GM12875 (cell line): ENCODE measurements around the gene P2RX1.

Source experiments
- H3K4me3 ChIP-seq: one replicate; pipeline ENCODE4 v1.5.1; 2011; ENCODE audit warnings: low read depth, low read length, control low read depth
- TF ChIP-seq, protein P1 (sequence below): IDR thresholded peaks from 2 replicates; pipeline ENCODE4 v1.5.1; 2011; ENCODE audit warnings: low read depth, mild to moderate bottlenecking, control low read depth, inconsistent platforms, low read length, moderate library complexity, borderline replicate concordance; ENCODE audit not compliant: insufficient read depth

P2RX1 gene

DNA sequence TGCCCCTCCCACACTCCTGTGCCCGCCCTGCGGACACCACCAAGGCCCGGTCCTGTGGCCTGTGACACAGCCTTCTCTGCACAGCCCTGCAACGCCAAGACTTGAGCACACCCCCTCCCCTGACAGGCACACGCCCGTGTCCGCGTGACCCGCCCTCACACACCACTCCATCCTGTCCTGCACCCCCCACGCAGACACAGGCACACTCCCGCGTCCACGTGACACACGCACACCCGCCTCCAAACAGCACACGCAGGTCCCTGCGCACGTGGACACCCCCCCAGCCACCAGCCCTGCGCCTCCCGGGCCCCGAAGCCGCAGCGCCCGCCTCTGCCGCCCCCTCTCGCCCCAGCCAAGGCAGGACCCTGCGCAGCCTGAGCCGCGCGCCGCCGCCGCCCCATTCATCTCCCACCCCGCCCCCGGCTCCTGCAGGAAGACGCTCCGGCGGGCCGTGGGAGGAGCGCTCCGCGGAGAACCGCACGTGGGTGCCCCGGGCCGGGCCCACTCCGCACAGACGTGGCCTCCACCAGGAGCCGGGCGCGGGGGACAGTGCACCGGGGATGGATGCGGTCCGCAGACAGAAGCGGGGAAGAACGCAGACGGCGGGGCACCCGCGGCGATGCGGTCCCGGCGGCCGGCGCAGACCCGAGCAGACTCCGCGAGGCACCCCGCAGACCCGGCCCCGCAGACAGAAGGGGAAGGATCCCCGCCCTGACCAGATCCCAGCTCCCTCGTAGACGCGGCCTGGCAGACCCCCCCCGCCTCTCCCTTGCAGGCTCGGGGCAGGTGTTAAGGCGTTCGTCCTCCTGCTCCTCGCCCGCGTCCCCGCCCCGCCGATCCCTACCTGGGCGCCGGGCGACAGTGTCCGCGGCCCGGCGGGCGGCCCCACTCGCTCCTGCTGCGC lies 23.9 kb downstream of the P2RX1 start:
- TF ChIP-seq, protein P1, sequence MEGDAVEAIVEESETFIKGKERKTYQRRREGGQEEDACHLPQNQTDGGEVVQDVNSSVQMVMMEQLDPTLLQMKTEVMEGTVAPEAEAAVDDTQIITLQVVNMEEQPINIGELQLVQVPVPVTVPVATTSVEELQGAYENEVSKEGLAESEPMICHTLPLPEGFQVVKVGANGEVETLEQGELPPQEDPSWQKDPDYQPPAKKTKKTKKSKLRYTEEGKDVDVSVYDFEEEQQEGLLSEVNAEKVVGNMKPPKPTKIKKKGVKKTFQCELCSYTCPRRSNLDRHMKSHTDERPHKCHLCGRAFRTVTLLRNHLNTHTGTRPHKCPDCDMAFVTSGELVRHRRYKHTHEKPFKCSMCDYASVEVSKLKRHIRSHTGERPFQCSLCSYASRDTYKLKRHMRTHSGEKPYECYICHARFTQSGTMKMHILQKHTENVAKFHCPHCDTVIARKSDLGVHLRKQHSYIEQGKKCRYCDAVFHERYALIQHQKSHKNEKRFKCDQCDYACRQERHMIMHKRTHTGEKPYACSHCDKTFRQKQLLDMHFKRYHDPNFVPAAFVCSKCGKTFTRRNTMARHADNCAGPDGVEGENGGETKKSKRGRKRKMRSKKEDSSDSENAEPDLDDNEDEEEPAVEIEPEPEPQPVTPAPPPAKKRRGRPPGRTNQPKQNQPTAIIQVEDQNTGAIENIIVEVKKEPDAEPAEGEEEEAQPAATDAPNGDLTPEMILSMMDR = no peak

DNA sequence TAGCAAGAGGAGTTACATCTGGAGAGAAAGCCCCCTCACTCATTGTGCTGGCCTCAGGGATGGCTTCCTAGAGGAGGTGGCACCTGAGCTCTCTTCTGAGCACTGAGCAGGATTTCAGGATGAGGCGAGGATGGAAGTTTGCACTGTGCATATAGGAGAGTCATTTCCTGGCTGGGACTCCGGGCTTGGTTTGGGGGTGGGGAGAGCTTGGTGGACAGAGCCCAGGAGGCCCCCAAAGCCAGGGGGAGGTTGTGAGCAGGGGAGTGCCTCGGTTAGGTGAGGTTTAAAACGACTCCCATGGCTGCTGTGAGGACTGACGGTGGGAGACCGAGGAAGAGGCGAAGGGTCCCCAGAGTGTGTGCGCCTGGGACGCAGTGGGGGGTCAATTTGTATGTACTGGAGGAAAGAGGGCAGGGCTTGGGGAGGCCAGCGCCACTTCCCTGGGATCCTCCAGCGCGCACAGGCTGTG lies 24.6 kb downstream of the P2RX1 start:
- TF ChIP-seq, protein P1 = no peak
- H3K4me3 ChIP-seq = no peak overlapping the region

More for the DNA sequence above, 23.9 kb downstream of the P2RX1 start:
- peak overlapping the region; percentile 51 for H3K4me3 ChIP-seq

DNA sequence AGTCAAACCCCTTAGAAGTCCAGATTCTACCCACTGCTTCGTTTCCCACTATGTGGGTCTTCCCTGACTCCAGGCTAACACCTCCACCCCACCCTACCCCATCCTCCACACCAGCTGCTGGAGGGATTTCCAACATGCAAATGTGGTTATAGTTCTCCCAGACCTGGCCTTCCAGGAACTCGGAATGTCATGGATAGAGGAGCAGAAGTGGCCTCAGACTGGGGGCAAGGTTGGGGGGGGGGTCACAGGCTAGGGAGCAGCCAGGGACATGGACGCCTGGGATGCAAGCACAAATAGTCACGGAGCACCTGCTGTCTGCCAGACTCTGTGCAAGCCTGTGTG lies 25.4 kb downstream of the P2RX1 start:
- no peak overlapping the region for H3K4me3 ChIP-seq
- TF ChIP-seq, protein P1 = no peak

DNA sequence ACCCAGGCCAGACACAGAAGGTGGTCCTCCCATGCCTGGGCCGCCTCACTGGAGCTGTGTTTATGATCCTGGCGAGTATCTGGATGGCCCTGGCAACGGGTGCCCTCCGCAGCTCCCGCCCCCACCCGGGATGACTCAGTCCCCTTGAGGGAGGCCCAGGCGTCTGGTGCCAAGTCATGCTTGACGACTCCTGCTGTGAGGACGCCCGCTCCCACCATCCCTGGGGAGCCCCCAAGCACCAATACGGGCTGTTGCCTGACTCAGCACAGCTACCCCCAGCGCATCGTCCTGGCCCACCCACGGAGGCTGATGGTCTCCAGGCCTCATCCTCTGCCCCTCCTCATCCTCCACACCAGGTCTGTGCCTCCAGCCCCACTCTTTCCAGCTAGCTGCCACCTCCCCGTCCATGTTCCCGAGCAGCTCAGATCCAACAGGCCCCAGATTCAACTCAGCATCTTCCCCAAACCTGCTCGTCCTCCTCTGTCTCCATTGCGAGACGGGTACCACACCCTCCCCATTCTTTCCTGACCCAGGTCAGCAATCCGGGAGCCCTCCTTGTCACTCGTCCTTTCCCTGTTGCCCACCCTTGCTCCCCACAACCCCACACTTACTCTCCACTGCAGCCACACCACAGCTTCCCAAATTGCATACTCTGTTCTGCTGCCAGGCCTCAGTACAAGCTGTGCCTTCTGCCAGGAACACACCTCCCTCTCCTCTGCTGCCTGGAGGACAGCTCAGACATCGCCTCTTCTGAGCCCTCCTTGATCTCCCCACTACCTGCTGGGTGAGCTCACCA lies 26.0 kb downstream of the P2RX1 start:
- H3K4me3 ChIP-seq = no peak overlapping the region
- TF ChIP-seq, protein P1 = no peak

DNA sequence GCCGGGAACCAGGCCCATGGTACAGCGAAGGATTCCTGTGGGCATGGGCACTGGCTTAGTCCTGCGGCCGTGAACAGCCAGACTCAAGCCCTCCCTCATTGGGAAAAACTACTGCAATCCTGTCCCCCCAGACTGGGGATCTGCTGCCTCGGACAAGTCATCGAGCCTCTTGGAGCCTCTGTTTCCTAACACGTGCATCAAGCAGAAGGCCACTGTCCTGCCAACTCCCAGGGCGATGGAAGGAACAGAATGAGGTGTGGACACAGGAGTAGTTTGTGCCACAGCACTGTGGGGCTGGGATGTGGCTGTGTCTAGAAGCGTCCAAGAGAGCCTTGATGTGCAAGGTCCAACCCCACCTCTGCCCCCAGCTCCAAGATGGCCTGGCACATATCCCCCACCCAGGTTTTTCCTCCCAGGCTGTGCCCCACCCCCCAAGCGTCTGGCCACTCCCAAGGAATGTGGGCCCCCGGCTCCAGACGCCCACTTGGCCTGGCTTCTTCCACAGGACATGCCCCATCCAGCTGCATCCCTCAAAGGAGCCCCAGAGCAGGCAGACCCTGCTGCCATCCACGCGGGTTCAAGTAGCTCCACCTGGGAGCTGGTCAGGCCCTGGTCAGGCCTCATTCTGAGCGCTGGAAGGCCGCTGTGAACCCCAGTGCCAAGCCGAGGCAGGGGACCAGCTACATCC lies 26.8 kb downstream of the P2RX1 start:
- no peak overlapping the region for H3K4me3 ChIP-seq
- TF ChIP-seq, protein P1 = no peak

DNA sequence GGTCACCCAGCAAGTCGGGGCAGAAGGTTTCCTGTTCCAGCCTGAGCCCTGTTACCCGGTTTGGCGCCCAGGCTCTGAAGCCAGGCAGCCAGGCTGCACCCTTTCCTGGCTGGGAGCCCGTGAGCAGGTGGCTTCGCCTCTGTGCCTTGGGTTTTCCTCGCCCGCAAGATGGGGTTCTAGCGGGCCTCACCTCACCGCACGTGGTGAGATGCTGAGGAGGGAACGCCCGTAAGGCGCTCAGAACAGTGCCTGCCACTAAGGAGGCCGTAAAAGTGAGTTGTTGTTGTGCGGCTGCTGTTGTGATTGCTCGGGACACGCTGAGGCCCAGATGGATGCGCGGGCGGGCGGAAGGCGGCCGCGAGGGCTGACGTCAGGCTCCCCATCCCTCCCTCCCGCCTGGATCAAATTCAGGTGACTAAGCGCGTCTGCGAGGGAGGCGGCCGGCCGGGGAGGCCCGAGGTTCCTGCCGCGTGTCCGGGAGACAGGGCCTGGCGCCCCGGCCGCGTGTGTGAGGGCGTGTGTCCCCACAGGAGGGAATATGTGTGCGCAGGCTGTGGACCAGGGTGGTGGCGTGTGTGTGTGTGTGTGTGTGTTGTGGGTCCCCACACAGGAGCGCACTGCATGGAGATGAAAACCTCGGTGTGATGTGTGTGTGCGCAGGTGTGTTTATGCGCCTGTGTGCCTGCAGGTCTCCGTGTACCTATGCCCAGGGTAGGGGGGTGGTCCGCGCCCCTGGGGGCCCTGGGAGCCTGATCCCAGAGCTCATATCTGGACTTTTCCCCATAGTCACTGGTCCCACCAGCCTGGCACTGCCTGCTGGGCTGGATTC lies 27.7 kb downstream of the P2RX1 start:
- no peak overlapping the region for H3K4me3 ChIP-seq
- TF ChIP-seq, protein P1 = no peak
